ENCODE measurements around the gene MBD3L5. TPM values are rescaled to one million over a fixed set of nuclear protein-coding genes. Genes with fewer than 3 reads are reported as not detected.
"Not testable (repeated sequence)": the region's sequence is repeated elsewhere in the genome, so short reads cannot be mapped to it uniquely, and the experiment has no call there.

MBD3L5 gene
- not detected for total RNA-seq (ENCODE audit: insufficient read depth, low replicate concordance)

- not testable (repeated sequence) for DNase-seq (ENCODE audit: low spot score)
Measured at GRCh38 chr19:7030278-7030677, at the start of gene MBD3L5. MBD3L5 (plus strand) TSS chr19:7030578; CDS start chr19:7030612, 34 bp downstream.

- no peak for DNase-seq (ENCODE audit: low spot score)
Measured at GRCh38 chr19:6983448-6983847, 46.9 kb upstream of the MBD3L5 start.

DNA sequence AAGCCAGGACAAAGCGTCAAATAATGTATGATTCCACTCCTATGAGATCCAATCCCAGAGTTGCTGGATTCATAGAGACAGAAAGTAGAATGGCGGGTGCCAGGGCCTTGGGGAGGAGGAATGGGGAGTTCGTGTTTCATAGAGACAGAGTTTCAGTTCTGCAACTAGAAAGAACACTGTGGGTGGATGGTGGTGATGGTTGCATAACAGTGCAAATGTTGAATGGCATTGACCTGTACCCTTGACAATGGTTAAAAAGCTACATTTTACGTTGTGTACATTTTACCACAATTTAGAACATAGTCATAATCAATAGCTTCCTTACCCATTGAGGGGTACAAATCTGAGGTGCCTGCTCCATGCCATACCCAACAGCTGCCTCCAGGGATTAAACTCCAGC, 42.5 kb upstream of the MBD3L5 start:
- no peak for DNase-seq (ENCODE audit: low spot score)

DNA sequence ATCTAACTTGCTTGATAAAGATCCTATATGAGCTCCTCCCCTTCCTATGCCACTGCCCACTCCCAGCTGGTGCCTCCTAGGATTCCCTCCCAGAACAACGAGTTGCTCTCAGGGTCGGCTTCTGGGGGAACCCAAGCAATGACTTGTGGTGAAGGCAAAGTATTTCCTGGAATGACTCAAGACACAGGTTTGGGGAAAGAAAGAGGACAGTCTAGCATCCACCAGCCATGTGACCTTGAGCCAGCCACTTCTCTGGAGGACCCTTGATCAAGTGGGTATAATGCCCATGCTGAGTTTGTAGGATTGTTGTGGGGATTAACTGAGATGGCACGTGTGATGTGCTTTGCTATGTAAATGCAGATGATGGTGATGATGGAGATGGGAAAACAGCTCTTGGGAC, 42.1 kb upstream of the MBD3L5 start:
- no peak for DNase-seq (ENCODE audit: low spot score)

DNA sequence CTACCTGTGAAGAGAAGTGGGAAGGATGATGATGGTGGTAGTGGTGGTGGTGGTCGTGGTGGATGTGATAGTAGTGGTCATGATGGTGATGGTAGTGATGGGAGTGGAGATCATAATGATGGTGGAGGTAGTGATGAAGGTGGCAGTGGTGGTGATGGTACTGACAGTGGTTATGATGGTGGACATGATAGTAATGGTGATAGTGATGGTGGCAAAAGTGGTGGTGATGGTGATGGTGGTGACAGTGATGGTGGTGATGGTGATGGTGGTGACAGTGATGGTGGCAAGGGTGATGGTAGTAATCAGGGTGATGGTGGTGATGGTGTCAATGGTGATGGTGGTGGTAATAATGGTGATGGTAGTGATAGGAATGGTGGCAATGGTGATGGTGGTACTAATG, 35.3 kb upstream of the MBD3L5 start:
- DNase-seq (ENCODE audit: low spot score) = no peak

DNA sequence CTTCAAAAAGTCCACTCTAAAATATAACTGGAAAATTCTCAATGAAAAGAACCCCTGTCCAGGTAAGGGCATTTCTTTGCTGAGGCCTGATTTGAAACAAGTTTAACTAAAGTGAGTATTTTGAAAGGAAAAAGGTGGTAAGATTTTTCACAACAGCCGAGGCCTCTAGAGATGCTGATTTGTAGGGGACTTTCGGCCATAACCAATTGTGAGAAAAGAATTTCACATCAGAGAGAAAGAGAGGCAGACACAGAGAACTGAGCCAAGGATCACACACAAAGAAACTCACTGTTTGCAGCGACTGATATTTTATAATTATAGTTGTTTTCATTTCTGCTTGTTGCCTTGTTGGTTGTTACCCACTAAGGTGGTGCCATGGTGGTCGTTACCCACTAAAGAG, 33.6 kb upstream of the MBD3L5 start:
- no peak for DNase-seq (ENCODE audit: low spot score)

DNA sequence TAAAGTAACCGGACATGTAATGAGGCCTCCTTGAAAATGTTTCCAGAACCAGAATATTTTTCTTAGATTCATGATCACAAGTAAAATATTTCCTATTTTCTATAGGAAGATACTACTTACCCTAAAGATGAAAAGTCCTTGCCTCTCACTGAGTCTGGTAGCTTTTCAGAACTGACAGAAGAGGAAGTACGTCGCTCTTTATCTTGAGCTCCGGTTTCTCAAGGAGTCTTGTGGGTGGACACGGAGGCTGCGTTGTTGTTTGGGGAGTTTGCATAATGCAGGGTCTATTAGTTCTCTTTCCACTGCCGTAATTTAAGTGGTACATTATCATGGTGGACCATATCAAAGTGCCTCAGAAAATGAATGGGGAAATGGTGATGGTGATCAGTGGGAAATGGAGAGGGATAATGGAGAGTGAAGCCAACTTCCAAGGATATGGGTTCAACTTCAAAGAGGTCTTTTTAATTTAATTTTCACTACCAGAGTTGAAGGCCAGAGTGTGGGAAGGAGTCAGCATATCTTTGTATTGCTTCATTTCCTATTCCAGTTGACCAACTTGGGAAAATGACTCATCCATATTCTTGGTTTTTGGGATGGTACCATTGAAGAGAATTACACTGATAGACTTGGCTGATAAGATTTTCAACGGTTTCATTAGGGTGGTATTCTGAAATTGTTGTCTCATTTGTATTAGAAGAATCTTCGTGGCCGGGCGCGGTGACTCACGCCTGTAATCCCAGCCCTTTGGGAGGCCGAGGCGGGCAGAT, 32.5 kb upstream of the MBD3L5 start:
- no peak for DNase-seq (ENCODE audit: low spot score)

DNA sequence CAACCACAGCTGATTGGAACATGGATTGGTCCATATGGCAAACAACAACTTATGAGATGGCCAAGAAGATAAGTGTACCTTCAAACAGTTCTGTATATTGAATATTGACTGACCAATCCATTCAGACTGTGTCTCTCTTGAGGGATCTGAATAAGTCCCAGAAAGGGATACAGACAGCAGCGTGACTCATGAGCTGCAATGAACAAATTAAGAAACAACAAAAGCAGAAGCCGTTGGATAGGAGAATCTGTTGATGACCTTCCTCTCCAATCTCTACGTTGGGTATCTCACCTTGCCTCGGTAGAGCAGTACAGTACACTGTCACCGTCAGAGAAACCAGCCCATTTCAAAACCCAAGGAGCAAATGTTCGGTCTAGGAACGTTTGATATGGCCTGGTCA, 30.4 kb upstream of the MBD3L5 start:
- no peak for DNase-seq (ENCODE audit: low spot score)

GRCh38 chr19:7000333-7000732, 30.0 kb upstream of the MBD3L5 start:
- no peak for DNase-seq (ENCODE audit: low spot score)

DNA sequence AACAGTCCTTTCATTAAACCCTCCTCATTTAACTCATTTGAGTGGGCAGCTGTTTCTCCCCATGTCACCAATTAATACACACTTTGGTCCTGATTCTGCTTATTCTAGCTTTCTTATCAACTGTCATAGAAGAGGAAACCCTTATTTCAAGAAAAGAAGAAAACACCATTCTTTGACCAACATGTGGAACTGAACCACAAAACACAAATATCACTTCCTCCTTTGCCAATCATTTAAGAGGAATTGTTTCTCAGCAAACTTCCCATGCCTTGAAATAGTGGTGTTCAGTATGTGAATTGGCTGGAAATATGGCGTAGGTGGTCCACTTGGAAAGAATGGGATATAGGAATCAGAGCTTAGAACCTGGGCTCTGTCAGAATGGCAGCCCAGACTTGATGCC, 29.6 kb upstream of the MBD3L5 start:
- DNase-seq (ENCODE audit: low spot score) = no peak

DNA sequence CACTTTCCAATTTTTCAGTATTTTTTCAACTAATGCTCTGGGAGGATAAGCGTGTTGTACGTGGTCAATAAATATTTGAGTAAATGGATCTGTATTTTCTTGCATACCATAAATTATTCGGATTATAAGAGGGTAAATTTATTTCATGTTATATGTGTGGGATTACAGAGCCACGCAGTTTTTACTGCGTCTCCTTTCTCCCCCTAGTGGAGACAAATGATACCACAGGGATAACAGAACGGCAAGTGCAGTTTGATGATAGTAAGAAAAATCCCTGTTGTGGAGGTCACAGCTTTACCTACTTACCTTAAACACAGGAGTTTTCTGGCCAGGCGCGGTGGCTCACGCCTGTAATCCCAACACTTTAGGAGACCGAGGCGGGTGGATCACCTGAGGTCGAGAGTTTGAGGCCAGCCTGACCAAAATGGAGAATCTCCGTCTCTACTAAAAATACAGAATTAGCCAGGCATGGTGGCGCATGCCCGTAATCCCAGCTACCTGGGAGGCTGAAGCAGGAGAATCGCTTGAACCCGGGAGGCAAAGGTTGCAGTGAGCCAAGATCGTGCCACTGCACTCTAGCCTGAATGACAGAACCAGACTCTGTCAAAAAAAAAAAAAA, 26.0 kb upstream of the MBD3L5 start:
- peak; percentile 27 for DNase-seq (ENCODE audit: low spot score)

DNA sequence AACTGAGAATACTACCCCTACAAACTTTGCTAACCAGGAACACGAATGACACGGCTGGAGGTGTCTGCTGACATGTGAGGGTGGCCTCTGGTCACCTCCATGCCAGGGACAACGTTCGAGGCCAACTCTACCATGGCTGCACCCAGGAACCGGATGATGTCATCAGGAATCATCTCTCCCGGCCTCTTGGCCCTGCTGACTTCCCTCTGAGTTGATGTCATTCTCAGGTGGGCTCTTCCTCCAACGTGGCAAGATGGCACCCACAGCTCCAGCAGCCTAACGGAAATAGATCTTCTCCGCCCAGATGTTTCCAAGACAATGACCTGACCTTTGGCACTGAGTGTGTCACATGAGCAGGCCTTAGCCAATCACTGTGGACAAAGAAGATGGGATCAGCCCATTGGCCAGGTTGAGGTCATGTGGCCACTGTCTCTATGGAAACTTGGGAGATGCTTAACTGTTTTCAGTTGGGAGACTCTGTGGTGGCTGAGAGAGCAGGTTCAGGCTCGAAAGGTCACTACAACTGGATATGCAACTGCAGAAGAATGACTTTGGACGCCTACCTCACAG, 24.2 kb upstream of the MBD3L5 start:
- DNase-seq (ENCODE audit: low spot score) = no peak

- no peak for DNase-seq (ENCODE audit: low spot score)
Measured at GRCh38 chr19:7007859-7008258, 22.5 kb upstream of the MBD3L5 start.

GRCh38 chr19:7010722-7011593, 19.4 kb upstream of the MBD3L5 start:
- no peak for DNase-seq (ENCODE audit: low spot score)

DNA sequence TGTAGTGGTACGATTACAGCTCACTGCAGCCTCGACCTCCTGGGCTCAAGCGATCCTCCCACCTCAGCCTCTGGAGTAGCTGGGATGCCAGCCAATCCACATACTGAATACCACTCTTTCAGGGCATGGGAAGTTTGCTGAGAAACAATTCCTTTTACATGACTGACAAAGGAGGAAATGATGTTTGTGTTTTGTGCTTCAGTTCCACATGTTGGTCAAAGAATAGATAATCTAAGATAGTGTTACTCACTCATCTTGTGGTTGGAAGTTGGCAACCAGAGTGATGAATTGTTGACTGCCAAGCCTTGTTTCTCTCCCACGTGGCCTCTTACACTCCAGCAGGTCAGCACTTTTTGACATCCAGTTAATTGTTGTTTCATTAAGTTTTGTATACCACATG, 16.7 kb upstream of the MBD3L5 start:
- no peak for DNase-seq (ENCODE audit: low spot score)

DNA sequence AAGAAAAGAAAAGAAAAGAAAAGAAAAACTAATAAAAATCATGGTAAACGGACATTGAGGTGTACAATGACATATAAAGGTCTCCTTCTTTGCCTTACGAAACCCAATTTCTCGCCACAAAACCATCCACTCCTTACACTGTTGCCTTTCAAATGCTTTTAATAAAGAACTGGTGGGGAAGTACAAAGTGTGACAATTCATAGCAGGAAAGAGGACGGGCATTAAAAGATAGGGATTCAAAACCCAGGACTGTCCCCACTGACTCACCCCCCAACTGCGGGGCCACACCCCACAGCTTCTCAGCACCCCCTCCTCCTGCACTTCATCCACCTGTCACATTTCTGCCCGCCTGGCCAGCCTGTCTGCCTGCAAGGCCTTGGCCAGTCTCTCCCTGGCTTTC, 11.6 kb upstream of the MBD3L5 start:
- DNase-seq (ENCODE audit: low spot score) = no peak

DNA sequence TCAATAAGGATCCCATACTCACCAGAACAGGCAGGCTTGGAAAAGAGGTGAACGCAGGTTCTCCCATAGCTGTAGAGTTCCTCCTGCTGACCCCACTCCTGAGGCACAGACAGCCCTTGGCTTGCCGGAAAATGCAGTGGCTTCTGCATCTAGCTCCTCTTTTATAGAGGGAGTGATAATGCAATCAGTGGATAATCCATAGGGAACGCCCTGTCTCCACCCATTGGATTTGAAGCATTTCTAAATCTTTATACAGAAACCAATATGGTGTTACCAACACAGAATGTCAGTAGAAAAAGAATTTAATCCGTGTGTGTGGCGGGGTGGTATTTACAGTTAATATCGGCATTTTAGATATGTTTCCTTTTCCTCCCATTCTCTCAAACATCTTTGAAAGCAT, 9.0 kb upstream of the MBD3L5 start, which contains the start of gene MBD3L2B:
TSS of gene MBD3L2B (minus strand) at position 101 of the 400 bp plus-strand sequence. CDS start at position 67, 34 bp downstream.
- DNase-seq (ENCODE audit: low spot score) = not testable (repeated sequence)

GRCh38 chr19:7028790-7029189, 1.6 kb upstream of the MBD3L5 start:
- not testable (repeated sequence) for DNase-seq (ENCODE audit: low spot score)

- DNase-seq (ENCODE audit: low spot score) = not testable (repeated sequence)
Measured at GRCh38 chr19:7040079-7040478, 9.7 kb downstream of the MBD3L5 start, which contains the start of gene MBD3L4. MBD3L4 (minus strand) TSS chr19:7040179; CDS start chr19:7040144, 35 bp downstream.

DNA sequence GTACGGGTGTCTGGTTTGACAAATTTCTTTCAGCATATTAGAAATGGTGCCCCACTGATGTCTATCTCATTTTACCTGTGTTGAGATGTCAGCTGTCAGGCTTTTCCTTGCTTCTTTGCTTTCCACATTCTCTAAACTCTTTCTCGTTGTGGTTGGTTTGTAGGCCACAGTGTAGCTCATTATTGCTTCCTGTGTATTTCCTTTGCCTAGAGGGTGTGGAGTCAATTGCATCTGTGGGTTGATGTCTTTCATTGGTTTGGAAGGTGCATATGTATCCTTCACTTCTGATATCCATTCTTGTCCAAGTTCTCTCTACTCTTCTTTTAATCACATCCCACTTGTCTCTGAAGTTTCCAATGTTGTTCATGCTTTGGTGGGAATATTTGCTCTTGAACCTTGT, 11.2 kb downstream of the MBD3L5 start:
- not testable (repeated sequence) for DNase-seq (ENCODE audit: low spot score)

DNA sequence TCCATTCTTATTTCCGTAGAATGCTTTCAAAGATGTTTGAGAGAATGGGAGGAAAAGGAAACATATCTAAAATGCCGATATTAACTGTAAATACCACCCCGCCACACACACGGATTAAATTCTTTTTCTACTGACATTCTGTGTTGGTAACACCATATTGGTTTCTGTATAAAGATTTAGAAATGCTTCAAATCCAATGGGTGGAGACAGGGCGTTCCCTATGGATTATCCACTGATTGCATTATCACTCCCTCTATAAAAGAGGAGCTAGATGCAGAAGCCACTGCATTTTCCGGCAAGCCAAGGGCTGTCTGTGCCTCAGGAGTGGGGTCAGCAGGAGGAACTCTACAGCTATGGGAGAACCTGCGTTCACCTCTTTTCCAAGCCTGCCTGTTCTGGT, 18.6 kb downstream of the MBD3L5 start, which contains the start of gene MBD3L2:
TSS of gene MBD3L2 (plus strand) at position 301 of the 400 bp plus-strand sequence. CDS start at position 354, 53 bp downstream.
- DNase-seq (ENCODE audit: low spot score) = not testable (repeated sequence)

Measured in umbilical cord (tissue), 2 donors.